Bronchial epithelial cell (primary cell): ENCODE data around the gene CHERP. TPM values are rescaled to one million over a fixed set of nuclear protein-coding genes. Genes with fewer than 3 reads are reported as not detected.

ENCODE experiments used
- DNase-seq: peaks from one replicate; pipeline ENCODE4 v3.0.0-alpha.2; 2010; ENCODE audit warnings: low read depth
- FAIRE-seq: peaks from 2 replicates; lab custom pipeline; 2011; peaks lifted over from hg19 to GRCh38; lab: Jason Lieb, UNC
- H3K27me3 ChIP-seq: 2 replicates; pipeline ENCODE4 v1.5.1; 2011; ENCODE audit warnings: low read length; ENCODE audit not compliant: control insufficient read depth, insufficient read depth
- H3K36me3 ChIP-seq: 2 replicates; pipeline ENCODE4 v1.5.1; 2011; ENCODE audit warnings: low read length; ENCODE audit not compliant: control insufficient read depth, insufficient read depth
- H3K4me3 ChIP-seq: 2 replicates; pipeline ENCODE4 v1.5.1; 2011; ENCODE audit warnings: mild to moderate bottlenecking, low read depth, low read length, control low read depth
- CTCF ChIP-seq: IDR thresholded peaks from 2 replicates; pipeline ENCODE4 v1.5.1; 2011; ENCODE audit warnings: mild to moderate bottlenecking, moderate library complexity, low read length, control low read depth, inconsistent platforms; ENCODE audit not compliant: insufficient read depth, severe bottlenecking
- total RNA-seq: library from RNA; depleted of rRNA; stranded (reverse); fragments of >200 nt; gene quantifications from 2 replicates; pipeline ENCODE4 v1.2.1, GENCODE V29; 2014

Gene CHERP
- total RNA-seq, 1 donor from 2014 or later, result 2.4 TPM

GRCh38 chr19:16541526-16542044 lies 652 bp downstream of the CHERP start:
- TF ChIP-seq CTCF, result no peak
- Histone ChIP-seq H3K4me3 (peak overlapping the region; percentile 81), H3K36me3 (peaks cover 9% of the 10 kb centered on the region), H3K27me3 (no peaks in the 10 kb centered on the region)
- DNase-seq (peak; percentile 8), FAIRE-seq (no peak)

- peaks cover 11% of the 10 kb centered on the region for H3K36me3 ChIP-seq
- TF ChIP-seq CTCF, result no peak
- peak overlapping the region; percentile 81 for H3K4me3 ChIP-seq
- H3K27me3 ChIP-seq, result no peaks in the 10 kb centered on the region
- FAIRE-seq (no peak), DNase-seq (no peak)
Observed at GRCh38 chr19:16540948-16541347, 1.3 kb downstream of the CHERP start.

GRCh38 chr19:16537111-16537510 lies 5.1 kb downstream of the CHERP start:
- H3K36me3 ChIP-seq, result peaks cover 28% of the 10 kb centered on the region
- no peak for DNase-seq
- FAIRE-seq, result no peak
- H3K27me3 ChIP-seq, result no peaks in the 10 kb centered on the region
- no peak overlapping the region for H3K4me3 ChIP-seq
- no peak for TF ChIP-seq CTCF

- no peak for TF ChIP-seq CTCF
- FAIRE-seq (no peak), DNase-seq (no peak)
- Histone ChIP-seq H3K27me3 (no peaks in the 10 kb centered on the region), H3K36me3 (peaks cover 35% of the 10 kb centered on the region), H3K4me3 (no peak overlapping the region)
Observed at GRCh38 chr19:16536130-16536529, 6.1 kb downstream of the CHERP start.

- Histone ChIP-seq H3K27me3 (no peaks in the 10 kb centered on the region), H3K4me3 (no peak overlapping the region), H3K36me3 (peaks cover 39% of the 10 kb centered on the region)
- DNase-seq, result no peak
- FAIRE-seq, result no peak
- no peak for TF ChIP-seq CTCF
Observed at GRCh38 chr19:16535381-16535780, 6.9 kb downstream of the CHERP start.
